ENCODE data around the gene PASK.

DNA sequence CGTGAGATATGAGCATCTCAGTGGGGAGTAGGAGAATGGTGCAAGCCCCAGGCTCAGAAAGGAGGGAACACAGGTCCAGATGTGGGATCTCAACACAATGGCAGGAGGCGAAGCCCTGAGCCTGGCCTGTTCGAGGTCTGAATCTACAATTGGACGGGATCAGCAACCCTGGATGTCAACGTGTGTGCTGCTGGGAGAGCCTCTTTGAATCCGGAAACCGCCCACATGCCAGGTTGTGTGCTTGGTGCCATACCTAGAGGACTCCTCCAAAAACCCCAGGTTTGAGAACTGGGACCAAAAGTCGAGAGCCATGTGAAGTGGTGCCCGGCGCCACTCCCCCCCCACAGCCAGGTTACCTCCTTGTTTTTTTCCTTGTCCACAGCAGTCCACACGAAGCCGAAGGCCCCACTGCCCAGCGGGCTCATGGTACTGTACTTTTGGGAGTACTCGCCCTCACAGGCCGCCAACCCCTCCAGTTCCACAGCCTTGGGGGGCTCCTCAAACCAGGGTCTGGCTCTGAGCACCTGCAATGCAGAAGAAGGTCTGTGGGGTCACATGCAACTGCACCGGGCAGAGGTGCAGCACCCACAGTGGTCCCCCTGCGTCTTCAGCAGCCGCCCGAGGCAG, 26.8 kb downstream of the PASK start:
- TF ChIP-seq, protein P1, sequence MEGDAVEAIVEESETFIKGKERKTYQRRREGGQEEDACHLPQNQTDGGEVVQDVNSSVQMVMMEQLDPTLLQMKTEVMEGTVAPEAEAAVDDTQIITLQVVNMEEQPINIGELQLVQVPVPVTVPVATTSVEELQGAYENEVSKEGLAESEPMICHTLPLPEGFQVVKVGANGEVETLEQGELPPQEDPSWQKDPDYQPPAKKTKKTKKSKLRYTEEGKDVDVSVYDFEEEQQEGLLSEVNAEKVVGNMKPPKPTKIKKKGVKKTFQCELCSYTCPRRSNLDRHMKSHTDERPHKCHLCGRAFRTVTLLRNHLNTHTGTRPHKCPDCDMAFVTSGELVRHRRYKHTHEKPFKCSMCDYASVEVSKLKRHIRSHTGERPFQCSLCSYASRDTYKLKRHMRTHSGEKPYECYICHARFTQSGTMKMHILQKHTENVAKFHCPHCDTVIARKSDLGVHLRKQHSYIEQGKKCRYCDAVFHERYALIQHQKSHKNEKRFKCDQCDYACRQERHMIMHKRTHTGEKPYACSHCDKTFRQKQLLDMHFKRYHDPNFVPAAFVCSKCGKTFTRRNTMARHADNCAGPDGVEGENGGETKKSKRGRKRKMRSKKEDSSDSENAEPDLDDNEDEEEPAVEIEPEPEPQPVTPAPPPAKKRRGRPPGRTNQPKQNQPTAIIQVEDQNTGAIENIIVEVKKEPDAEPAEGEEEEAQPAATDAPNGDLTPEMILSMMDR (IDR thresholded peaks at IDR 0.05; ENCODE audit: poor library complexity): no peak
- no peak for TF ChIP-seq EZH2 (IDR thresholded peaks at IDR 0.05; ENCODE audit: borderline replicate concordance)

All from hepatocyte (in vitro differentiated cells).